Uterus (tissue), 2 donors: Measurements from ENCODE around the gene KCNH5.

ENCODE experiments used
- CTCF ChIP-seq, 4 experiments: fragments of 200-600 bp in 2 of 4; fragments of 450-650 bp in 2 of 4; sonication (generic) in 2 of 4; IDR thresholded peaks; one replicate each; pipeline ENCODE4 v1.5.1; 2016 to 2019; ENCODE audit warnings: antibody characterized with exemption in 4 of 4, mild to moderate bottlenecking in 2 of 4, moderate library complexity in 1 of 4
- POLR2A ChIP-seq, 2 donors: fragments of 450-650 bp; IDR thresholded peaks; one replicate each; pipeline ENCODE4 v1.6.1; 2016; ENCODE audit warnings: antibody characterized with exemption in 2 of 2, mild to moderate bottlenecking in 1 of 2, moderate library complexity in 1 of 2

DNA sequence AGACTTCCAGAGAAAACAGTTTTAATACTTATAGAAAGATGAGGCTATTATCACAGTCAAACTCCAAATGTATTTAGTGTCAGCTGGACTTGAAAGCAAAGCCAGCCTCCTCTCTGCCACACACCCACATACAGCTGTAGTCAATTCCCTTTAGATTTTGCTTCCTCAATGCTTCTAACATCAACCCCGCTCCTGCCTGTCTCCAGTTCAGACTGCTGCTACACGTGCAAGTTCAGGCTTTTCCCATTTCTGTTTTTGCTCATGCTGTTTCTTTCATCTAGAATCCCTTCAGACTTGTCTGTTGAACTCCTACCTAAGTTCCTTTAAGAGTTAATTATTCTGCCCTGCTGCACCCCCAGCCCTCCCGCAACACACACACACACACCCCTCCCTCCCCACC is 380.0 kb downstream of the KCNH5 start:
- TF ChIP-seq CTCF (IDR thresholded peaks at IDR 0.05) = no peak
- TF ChIP-seq POLR2A (IDR thresholded peaks at IDR 0.05) = no peak
